Neutrophil (primary cell): ENCODE measurements around the gene FYN.

Experiments used
- H3K27ac ChIP-seq: fragments of 200-600 bp; sonication (generic); 2 replicates; pipeline ENCODE4 v1.5.1; 2016; ENCODE audit warnings: mild to moderate bottlenecking, moderate library complexity
- H3K27me3 ChIP-seq: fragments of 200-600 bp; sonication (generic); 2 replicates; pipeline ENCODE4 v1.6.0; 2016; ENCODE audit warnings: mild to moderate bottlenecking
- H3K36me3 ChIP-seq: fragments of 200-600 bp; sonication (generic); 2 replicates; pipeline ENCODE4 v1.5.1; 2017
- H3K4me1 ChIP-seq, 2 experiments: fragments of 200-600 bp in 1 of 2; sonication (generic) in 1 of 2; 1 replicate in 1 of 2; 2 replicates in 1 of 2; pipeline versions ENCODE4 v1.5.1 to v1.6.1; 2013 to 2016; ENCODE audit warnings: low read depth in 1 of 2, low read length in 1 of 2, mild to moderate bottlenecking in 1 of 2, moderate library complexity in 1 of 2; ENCODE audit not compliant: control insufficient read depth in 1 of 2, insufficient read depth in 1 of 2
- H3K4me3 ChIP-seq, 2 experiments: fragments of 200-600 bp in 1 of 2; sonication (generic) in 1 of 2; 1 replicate in 1 of 2; 2 replicates in 1 of 2; pipeline ENCODE4 v1.5.1; 2013 to 2016; ENCODE audit warnings: low read depth in 1 of 2, low read length in 1 of 2, mild to moderate bottlenecking in 1 of 2, moderate library complexity in 1 of 2
- H3K9me3 ChIP-seq: fragments of 200-600 bp; sonication (generic); 2 replicates; pipeline ENCODE4 v1.5.1; 2016
- CTCF ChIP-seq: fragments of 200-600 bp; sonication (generic); IDR thresholded peaks from 2 replicates; pipeline ENCODE4 v1.5.1; 2016; ENCODE audit warnings: antibody characterized with exemption

The FYN gene

DNA sequence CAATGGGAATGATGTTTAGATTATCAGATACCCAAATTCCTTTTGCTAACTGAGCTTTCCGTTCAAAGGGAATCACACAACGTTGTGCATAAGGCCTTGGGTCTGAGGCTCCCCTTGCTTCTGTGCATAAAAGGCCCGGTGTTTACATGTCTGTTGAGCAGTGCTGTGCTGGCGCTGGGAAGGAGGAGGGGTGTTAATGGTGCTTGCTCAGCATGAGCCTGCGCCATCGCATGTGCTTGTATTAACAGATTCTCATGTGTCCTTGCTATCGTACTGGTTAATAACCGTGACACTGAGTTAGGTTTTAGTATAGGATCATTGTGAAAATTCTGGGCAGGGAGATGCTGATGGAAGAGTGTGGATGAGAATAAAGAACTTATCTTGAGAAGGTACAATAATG is 205.3 kb downstream of the FYN start:
- Histone ChIP-seq H3K27me3 (no peaks in the 10 kb centered on the region), H3K4me3 (no peak overlapping the region), H3K4me1 (no peaks in the 10 kb centered on the region), H3K27ac (no peak overlapping the region), H3K9me3 (no peaks in the 10 kb centered on the region), H3K36me3 (no peaks in the 10 kb centered on the region)
- TF ChIP-seq CTCF: no peak

- H3K9me3 ChIP-seq: no peaks in the 10 kb centered on the region
- H3K27ac ChIP-seq: no peak overlapping the region
- no peak for TF ChIP-seq CTCF
- no peaks in the 10 kb centered on the region for H3K4me1 ChIP-seq
- H3K27me3 ChIP-seq: no peaks in the 10 kb centered on the region
- no peak overlapping the region for H3K4me3 ChIP-seq
- no peaks in the 10 kb centered on the region for H3K36me3 ChIP-seq
Observed at GRCh38 chr6:111666847-111667246, 206.4 kb downstream of the FYN start.

DNA sequence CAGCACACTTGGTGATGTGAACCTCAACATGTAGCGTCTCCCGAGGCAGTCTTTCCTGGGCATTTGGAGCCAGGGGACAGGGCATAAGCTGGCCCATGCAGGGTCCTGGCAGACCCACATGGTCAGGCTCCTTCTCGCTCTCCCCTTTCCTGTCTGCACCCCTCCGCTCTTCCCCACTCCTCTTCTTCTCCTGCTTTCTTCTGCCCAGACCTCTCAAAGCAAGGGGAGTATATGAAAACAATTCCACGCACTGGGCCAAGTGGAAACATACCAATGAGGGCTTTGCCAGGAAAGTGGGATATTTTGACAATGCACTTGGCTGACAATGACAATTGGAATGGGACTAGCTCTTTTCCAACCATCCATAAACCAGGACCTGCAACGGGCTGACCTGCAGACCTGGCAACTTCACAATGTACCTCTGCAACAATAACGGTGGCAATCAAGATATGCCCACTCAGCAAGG is 208.7 kb downstream of the FYN start:
- Histone ChIP-seq H3K4me1 (no peaks in the 10 kb centered on the region), H3K27me3 (no peaks in the 10 kb centered on the region), H3K4me3 (no peak overlapping the region), H3K27ac (no peak overlapping the region), H3K9me3 (no peaks in the 10 kb centered on the region), H3K36me3 (no peaks in the 10 kb centered on the region)
- no peak for TF ChIP-seq CTCF

- no peak overlapping the region for H3K4me3 ChIP-seq
- no peaks in the 10 kb centered on the region for H3K36me3 ChIP-seq
- no peak for TF ChIP-seq CTCF
- no peaks in the 10 kb centered on the region for H3K27me3 ChIP-seq
- H3K27ac ChIP-seq: no peak overlapping the region
- H3K9me3 ChIP-seq: no peaks in the 10 kb centered on the region
- H3K4me1 ChIP-seq: no peaks in the 10 kb centered on the region
Observed at GRCh38 chr6:111663692-111664564, 209.3 kb downstream of the FYN start.

DNA sequence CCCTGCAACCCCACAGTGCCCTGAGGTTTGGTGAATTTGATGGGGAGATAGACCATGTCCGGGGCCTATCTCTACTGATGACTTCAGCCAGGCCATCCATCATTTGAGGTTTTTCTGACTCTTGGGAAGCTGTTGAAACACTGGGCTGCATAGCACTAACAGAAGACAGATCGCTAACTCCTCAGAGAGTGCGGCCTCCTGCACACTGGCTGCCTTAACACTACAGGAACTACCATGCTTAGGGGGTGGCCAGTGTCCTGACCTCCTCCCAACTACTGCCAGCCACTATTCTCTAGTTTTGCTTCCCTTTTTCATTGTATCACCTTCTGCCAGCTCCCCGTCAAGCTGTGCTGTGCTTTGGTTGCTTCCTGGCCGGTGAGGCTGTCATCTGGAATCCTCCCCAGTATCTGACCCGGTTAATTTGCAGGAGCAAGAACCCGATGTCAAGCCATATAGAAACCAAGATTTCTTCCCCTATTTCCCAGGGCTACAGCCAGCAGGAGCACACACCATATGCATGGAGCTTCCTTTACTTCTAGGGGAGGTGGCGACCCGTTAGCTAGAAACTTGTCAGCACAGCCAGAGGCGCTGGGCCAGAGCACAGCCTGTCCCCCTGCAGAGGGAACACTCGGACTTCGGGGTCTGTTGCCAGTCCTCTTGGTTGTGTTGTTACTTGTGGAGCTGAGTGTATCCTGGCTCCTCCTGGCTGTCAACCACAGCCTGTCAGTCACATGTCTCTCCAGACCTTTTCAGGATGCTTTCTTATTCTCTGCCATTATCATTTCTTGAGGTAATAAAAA is 210.3 kb downstream of the FYN start:
- H3K9me3 ChIP-seq: no peaks in the 10 kb centered on the region
- no peak for TF ChIP-seq CTCF
- no peak overlapping the region for H3K27ac ChIP-seq
- no peaks in the 10 kb centered on the region for H3K36me3 ChIP-seq
- H3K27me3 ChIP-seq: no peaks in the 10 kb centered on the region
- H3K4me1 ChIP-seq: no peaks in the 10 kb centered on the region
- no peak overlapping the region for H3K4me3 ChIP-seq
